Measurements from ENCODE around the gene PRLHR. TPM values are rescaled to one million over a fixed set of nuclear protein-coding genes. Genes with fewer than 3 reads are reported as not detected.

Gene PRLHR
- polyA plus RNA-seq, 3 donors = not detected

DNA sequence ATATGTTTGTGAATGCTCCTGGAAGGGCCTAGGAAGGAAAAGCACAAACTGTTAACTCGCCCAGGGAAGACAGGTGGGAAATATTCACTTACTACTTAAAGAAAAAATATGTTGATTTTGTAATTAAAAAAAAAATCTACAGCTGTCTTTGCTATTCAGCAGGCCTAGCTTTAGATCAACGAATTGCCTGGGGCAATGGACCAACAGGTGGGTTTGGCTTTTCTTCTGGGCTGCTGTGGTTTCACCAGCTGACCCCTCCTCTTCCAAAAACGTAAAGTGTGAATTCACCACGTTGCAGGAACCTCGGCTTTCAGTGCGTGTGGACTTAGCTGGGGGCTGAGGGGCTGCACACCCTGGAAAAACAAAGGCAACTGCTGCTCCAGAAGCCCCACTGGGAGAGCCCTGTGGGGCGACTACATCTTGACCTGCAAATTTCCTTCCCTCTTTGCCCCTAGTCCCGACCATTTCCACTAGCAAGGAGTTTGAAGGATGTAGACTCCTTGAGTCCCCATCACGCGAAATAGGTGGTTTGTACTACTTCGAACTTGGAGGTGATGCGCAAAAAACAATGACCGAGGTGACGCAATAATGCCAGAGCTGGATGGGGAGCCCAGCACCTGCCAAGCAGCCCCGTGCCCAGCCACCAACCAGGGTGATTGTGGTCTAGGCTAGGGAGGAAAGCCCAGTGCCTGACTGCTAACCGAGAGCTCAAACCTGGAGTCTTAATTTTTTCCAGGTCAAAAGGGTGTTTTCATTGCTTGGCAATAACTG, 7.4 kb downstream of the PRLHR start:
- H3K4me1 Mint-ChIP-seq = no peaks in the 10 kb centered on the region
- no peak overlapping the region for H3K27ac Mint-ChIP-seq
- intact Hi-C loops (cut with micrococcal nuclease) = no loop called here

DNA sequence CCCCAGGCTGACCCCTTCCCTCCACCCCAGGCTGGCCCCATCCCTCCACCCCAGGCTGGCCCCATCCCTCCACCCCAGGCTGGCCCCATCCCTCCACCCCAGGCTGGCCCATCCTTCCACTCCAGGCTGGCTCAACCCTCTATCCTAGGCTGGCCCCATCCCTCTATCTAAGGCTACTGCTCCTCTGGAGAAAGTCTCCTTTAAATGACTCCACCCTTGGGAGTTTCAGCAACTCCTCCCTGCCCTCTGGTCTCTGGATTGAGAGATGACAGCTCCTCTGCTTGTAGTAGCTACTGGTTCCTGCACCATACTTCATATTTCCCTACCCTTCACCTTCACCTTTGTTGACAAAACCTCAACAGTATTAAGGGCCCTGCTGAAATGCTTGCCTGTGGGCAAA, 8.5 kb downstream of the PRLHR start:
- Mint-ChIP-seq H3K4me1 (no peaks in the 10 kb centered on the region), H3K9me3 (peaks cover 0 to 6% (median 0%) of the 10 kb centered on the region in 7 donors), H3K4me3 (no peak overlapping the region), H3K27ac (no peak overlapping the region), H3K27me3 (ENCODE audit: low read depth in 3 of 3) (peaks cover 13 to 23% (median 19%) of the 10 kb centered on the region in 3 donors), H3K36me3 (no peaks in the 10 kb centered on the region)
- H3K9ac ChIP-seq (ENCODE audit: insufficient read depth, low read length, poor library complexity, severe bottlenecking) = no peak overlapping the region
- TF ChIP-seq, protein P1, sequence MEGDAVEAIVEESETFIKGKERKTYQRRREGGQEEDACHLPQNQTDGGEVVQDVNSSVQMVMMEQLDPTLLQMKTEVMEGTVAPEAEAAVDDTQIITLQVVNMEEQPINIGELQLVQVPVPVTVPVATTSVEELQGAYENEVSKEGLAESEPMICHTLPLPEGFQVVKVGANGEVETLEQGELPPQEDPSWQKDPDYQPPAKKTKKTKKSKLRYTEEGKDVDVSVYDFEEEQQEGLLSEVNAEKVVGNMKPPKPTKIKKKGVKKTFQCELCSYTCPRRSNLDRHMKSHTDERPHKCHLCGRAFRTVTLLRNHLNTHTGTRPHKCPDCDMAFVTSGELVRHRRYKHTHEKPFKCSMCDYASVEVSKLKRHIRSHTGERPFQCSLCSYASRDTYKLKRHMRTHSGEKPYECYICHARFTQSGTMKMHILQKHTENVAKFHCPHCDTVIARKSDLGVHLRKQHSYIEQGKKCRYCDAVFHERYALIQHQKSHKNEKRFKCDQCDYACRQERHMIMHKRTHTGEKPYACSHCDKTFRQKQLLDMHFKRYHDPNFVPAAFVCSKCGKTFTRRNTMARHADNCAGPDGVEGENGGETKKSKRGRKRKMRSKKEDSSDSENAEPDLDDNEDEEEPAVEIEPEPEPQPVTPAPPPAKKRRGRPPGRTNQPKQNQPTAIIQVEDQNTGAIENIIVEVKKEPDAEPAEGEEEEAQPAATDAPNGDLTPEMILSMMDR (IDR thresholded peaks at IDR 0.05) = no peak
- H3K27me3 ChIP-seq (ENCODE audit: control insufficient read depth in 2 of 2, insufficient read depth in 2 of 2, low read length in 2 of 2) = peaks cover 0 to 8% of the 10 kb centered on the region in 2 donors
- H3K36me3 ChIP-seq (replicated peaks in 1 of 2; ENCODE audit: control insufficient read depth in 1 of 2, insufficient read depth in 2 of 2, low read length in 2 of 2) = no peaks in the 10 kb centered on the region
- no peaks in the 10 kb centered on the region for H3K79me2 ChIP-seq (ENCODE audit: insufficient read depth, low read length)
- no peak for DNase-seq
- H3K27ac ChIP-seq (ENCODE audit: low read depth in 1 of 2, low read length in 2 of 2) = no peak overlapping the region
- H2AFZ ChIP-seq (ENCODE audit: insufficient read depth, low read depth, low read length, poor library complexity, severe bottlenecking) = no peak overlapping the region
- no peak overlapping the region for H3K4me3 ChIP-seq (replicated peaks in 1 of 3; ENCODE audit: low read depth in 2 of 3, low read length in 3 of 3)
- no peaks in the 10 kb centered on the region for H3K9me3 ChIP-seq (replicated peaks in 1 of 2; ENCODE audit: control insufficient read depth in 1 of 2, insufficient read depth in 1 of 2, low read length in 2 of 2)
- no peaks in the 10 kb centered on the region for H4K20me1 ChIP-seq (ENCODE audit: insufficient read depth, low read length)
- H3K4me2 ChIP-seq (replicated peaks; ENCODE audit: extremely low read depth, low read length, poor library complexity, severe bottlenecking) = no peak overlapping the region
- intact Hi-C loops (cut with micrococcal nuclease) = no loop called here
- no peaks in the 10 kb centered on the region for H3K4me1 ChIP-seq (ENCODE audit: control insufficient read depth in 1 of 2, insufficient read depth in 2 of 2, low read length in 2 of 2)

More for the DNA sequence above, 7.4 kb downstream of the PRLHR start:
- no peak for DNase-seq
- H3K36me3 ChIP-seq (replicated peaks in 1 of 2; ENCODE audit: control insufficient read depth in 1 of 2, insufficient read depth in 2 of 2, low read length in 2 of 2) = no peaks in the 10 kb centered on the region
- H3K27ac ChIP-seq (ENCODE audit: low read depth in 1 of 2, low read length in 2 of 2) = no peak overlapping the region
- no peak overlapping the region for H3K4me3 ChIP-seq (replicated peaks in 1 of 3; ENCODE audit: low read depth in 2 of 3, low read length in 3 of 3)
- peaks cover 18 to 27% (median 25%) of the 10 kb centered on the region in 3 donors for H3K27me3 Mint-ChIP-seq (ENCODE audit: low read depth in 3 of 3)
- peaks cover 0 to 19% of the 10 kb centered on the region in 2 donors for H3K27me3 ChIP-seq (ENCODE audit: control insufficient read depth in 2 of 2, insufficient read depth in 2 of 2, low read length in 2 of 2)
- no peak overlapping the region for H3K9ac ChIP-seq (ENCODE audit: insufficient read depth, low read length, poor library complexity, severe bottlenecking)
- no peak overlapping the region for H3K4me2 ChIP-seq (replicated peaks; ENCODE audit: extremely low read depth, low read length, poor library complexity, severe bottlenecking)
- H3K4me3 Mint-ChIP-seq = peak overlapping the region in 1 of 2 donors; percentile 43
- H3K36me3 Mint-ChIP-seq = no peaks in the 10 kb centered on the region
- peaks cover 0 to 5% (median 0%) of the 10 kb centered on the region in 7 donors for H3K9me3 Mint-ChIP-seq
- WGBS (ENCODE audit: insufficient coverage) = 71% methylated on average over 12 of the region's 16 CpGs
- no peaks in the 10 kb centered on the region for H3K4me1 ChIP-seq (ENCODE audit: control insufficient read depth in 1 of 2, insufficient read depth in 2 of 2, low read length in 2 of 2)
- no peaks in the 10 kb centered on the region for H3K79me2 ChIP-seq (ENCODE audit: insufficient read depth, low read length)
- no peaks in the 10 kb centered on the region for H4K20me1 ChIP-seq (ENCODE audit: insufficient read depth, low read length)
- TF ChIP-seq, protein P1 (IDR thresholded peaks at IDR 0.05) = no peak
- H2AFZ ChIP-seq (ENCODE audit: insufficient read depth, low read depth, low read length, poor library complexity, severe bottlenecking) = no peak overlapping the region
- no peaks in the 10 kb centered on the region for H3K9me3 ChIP-seq (replicated peaks in 1 of 2; ENCODE audit: control insufficient read depth in 1 of 2, insufficient read depth in 1 of 2, low read length in 2 of 2)
